Stimulated activated CD4-positive, alpha-beta T cell treated with anti-CD3 and anti-CD28 coated beads, TNF-alpha, amount 100 ng/mL, for 4 hours (primary cell): ENCODE measurements around the gene SSBP3.

Source experiments
- DNase-seq, 3 experiments: peaks; one replicate each; pipeline ENCODE4 v3.0.0-alpha.2; 2020; ENCODE audit warnings: low read depth in 3 of 3

The SSBP3 gene

DNA sequence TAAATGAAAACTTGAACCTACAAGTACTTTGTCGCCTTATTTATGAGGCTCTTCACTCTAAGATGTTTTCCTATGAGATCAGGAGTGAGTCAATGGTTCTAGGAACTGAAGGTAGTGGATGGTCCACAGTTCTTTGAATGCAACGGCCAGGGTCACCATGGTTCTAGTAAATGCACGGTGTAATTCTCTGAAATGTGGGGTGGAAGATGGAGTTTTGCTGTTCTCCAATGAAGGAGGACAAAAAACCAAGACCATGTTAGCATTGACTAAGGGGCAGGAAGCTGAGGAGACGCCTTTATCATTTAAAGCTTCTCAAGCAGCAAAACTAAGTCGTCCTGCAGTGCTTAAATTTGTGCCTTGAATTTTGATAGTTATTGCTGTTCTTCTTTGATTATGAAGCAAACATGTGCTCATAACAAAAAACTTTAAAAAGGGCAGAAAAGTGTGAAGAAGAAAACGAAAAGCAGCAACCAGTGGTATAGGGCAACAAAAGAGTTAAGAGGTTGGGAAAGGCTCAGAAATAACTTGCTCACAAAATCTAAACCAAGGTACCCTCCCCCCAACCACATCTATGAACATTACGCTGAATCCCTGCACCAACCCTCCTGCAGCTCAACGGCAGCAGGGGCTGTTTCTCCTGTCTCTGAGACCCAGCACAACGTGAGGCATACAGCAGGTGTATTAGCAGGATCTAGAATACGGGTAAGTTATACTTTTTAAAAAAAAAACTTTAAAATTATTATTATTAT lies 121.2 kb downstream of the SSBP3 start:
- DNase-seq, result no peak

DNA sequence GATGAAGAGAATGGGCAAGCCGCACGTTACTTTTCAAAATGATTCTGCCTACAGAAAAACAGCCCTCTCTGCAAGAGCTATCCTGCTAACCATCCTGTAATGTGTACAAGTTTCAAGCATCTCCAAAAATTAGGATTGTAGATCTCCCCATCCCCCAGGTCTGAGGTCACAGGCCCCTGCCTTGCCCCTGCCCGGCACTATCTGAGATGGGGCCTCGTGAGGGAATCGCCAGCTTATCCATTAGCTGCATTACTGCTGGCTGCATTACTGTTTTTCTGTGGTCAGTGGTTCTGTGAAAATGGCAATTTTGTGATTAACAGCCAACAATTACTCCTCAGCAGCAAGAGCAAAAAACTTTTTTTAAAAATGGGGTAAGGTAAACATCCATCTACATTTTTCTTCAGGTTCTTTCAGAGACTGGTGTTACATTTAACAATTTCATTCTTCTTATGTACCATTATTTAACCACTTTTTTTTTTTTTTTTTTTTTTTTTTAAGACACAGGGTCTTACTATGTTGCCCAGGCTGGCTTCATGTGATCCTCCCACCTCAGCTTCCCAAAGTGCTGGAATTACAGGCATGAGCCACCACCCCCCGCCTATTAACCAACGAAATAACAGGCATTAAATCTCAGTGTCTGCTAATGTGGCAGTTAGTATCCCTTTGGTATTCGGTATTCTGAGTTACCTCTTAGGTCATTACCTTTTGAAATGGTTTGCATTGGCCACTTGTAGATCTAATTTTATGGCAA lies 122.4 kb downstream of the SSBP3 start:
- DNase-seq, result no peak

GRCh38 chr1:54282101-54282847 lies 123.9 kb downstream of the SSBP3 start:
- DNase-seq, result no peak

- no peak for DNase-seq
Observed at GRCh38 chr1:54280651-54281050, 125.5 kb downstream of the SSBP3 start.

- no peak for DNase-seq
Observed at GRCh38 chr1:54279457-54279856, 126.7 kb downstream of the SSBP3 start.

DNA sequence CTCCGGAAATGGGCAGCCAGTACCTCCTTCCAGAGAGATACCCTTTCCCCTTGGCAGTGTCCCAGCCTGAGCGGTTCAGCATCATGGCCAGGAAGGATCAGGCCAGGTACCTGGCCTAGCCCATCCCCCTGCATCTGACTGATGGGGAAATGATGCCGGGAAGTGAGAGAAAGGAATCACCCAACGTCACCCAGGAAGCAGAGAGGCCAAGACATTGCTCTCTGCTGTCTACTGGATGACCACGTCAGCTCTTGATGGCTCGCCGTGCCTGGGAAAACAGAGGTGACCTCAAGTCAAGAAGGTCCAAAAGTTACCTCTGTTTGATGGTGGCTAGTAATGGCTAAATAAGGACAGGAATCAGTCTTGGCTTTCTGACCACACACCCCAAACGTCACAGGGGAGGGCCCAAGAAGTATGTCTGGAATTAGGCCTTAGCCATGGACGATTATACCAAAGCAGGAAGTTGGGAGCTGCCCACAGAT lies 127.2 kb downstream of the SSBP3 start:
- DNase-seq, result no peak

- no peak for DNase-seq
Observed at GRCh38 chr1:54277451-54278341, 128.5 kb downstream of the SSBP3 start.

GRCh38 chr1:54276617-54277450 lies 129.4 kb downstream of the SSBP3 start:
- no peak for DNase-seq

GRCh38 chr1:54275349-54275748 lies 130.8 kb downstream of the SSBP3 start:
- DNase-seq, result no peak

DNA sequence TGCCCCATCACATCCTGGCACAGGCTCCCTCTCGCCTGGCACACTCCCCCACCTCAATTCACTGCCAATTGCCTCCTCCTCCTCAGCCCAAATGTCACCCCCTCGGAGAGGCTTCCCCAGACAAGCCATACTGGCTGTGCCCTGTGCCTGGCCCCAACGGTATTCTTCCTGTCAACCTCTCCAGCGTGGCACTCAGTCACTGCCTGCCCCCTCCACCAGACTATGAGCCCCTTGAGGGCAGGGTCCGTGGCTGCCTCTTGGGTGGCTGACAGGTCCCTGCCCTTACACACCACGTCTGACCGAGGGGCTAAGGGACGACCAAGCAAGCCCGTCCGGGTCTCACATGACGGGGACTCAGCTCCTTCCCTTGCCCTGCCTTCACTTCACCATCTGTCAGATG lies 131.3 kb downstream of the SSBP3 start:
- DNase-seq, result no peak

- DNase-seq, result no peak
Observed at GRCh38 chr1:54274448-54274847, 131.7 kb downstream of the SSBP3 start.

DNA sequence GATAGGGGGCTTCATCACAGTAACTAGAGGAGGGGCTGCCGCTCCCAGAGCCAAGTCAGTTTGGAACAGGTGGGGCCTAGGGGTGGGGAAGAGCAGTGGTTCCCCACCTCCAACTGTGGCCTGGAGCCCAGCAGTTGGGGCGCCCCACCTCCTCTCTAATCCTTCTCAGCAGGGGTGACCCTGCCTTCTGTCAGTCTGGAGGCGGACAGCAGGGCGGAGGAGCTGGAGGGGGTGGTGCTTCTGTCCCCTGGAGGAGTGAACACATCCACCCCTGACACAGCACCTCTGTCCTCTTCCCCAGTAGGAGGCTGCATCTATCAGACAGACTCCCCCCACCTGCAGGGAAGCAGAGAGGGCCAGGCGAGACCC lies 132.4 kb downstream of the SSBP3 start:
- DNase-seq, result no peak

DNA sequence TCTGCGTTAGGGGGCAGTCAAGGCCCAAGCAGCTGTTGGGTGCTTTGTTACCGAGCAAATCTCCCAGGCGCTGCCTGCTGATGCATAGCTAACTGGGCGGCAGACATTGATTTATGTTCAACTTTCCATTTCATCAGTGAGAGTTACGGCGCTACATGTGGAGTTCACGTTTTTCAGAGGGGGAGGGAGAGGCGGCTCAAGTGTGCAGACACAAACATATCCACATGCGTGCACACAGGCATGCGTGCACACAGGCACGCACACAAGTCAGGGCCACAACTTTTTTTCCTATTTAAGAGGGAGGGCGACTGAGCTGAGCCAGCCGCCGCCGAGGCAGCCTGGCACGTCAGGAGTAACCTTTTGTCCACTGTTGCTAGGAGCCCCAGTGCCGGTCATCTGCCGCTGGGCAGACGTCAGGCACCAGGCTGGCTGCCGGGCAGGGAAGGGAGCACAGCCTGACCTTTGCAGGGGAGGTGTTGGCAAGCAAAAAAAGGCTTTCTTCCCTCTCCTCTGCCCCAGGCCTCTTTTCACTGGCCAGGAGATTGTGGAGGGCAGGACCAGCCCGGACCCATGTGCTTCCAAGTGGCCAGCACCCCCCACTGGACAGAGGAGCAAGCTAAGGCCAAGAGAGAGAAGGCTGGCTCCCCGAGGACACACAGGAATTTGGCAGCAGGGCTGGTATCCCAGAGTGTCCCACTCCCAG lies 133.0 kb downstream of the SSBP3 start:
- no peak for DNase-seq

DNA sequence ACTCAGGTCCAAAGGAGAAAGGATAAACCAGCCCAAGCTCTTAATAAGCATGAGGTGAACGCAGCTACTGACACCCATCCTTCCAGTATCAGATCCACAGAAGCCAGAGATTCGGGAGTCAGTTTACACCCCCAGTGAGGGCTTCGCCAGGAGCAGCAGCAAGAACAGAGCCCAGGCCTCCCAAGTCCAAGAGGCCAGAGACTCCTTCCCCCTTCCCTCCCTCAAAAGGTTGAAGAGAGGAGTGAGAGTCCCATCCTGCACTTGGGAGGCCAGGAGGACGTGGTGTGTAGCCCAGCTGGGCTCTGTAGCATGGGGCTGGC lies 133.5 kb downstream of the SSBP3 start:
- no peak for DNase-seq

DNA sequence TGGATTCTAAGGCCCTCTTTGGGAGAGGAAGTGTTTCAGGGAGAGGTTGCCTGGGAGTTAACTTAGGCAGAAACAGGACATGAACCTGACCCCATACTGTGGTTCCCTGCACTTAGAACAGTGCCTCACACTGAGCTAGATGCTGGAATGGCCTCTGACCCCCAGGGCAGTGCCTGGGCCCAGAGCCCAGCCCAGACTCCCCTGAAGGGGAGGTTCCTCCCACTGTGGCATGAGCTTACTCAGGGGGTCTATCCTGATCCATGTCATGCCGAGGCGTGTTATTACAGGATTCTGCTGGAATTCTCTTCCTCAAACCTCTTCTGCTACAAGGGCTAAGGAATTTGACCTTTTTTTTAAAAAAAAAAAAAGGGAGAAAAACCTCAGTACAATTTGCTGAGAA lies 134.1 kb downstream of the SSBP3 start:
- no peak for DNase-seq

GRCh38 chr1:54271341-54271740 lies 134.9 kb downstream of the SSBP3 start:
- no peak for DNase-seq

DNA sequence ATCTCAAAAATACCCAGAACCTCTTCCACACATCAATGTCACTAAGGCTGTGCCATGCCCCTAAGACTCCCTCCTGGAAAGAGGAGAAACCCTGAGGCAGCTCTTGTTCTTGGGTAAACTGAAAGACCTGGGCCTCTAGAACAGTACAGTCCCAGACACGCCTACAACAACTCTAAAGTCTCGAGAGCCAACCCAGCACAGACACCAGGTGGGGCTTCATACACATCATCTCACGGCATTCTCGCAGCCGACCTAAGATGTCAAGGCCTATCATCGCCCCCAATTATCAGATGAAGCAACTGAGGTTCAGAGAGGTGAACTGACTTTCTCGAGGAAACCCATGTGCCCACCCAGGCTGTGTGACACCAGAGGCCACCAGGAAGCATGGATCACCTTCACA lies 135.7 kb downstream of the SSBP3 start:
- DNase-seq, result no peak

DNA sequence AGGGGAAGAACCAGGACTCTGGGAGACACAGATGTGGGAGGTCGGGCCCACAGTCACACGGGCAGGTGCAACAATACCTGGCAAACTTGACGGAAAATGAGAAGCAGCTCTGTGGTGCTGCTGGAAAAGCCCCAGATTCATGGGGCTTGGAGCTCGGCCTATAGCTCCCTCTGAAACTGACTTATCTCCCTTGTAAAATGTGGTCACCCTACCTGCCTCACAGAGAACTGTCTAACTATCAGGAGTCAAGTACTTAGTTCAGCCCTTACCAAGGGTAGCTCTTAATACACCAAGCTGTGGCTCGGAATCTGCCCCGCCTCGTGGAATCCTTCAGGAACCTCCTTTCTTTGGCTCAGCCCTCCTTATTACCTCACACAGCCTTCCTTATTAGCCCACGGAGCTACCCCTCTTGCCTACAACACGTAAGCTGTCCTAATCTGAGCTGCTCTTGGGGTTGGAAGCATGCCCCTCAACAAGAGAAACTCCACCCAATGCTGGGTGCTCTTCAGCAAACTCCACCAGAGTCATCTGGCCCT lies 137.4 kb downstream of the SSBP3 start:
- no peak for DNase-seq

- DNase-seq, result no peak
Observed at GRCh38 chr1:54267815-54268761, 138.1 kb downstream of the SSBP3 start.
